MM.1S (cell line): ENCODE data around the gene SPATA9.

Experiments
- EZH2 ChIP-seq: fragments of 300-600 bp; sonication (generic); optimal IDR thresholded peaks from 2 replicates; pipeline ENCODE3; 2017; ENCODE audit warnings: low read depth, mild to moderate bottlenecking, antibody characterized with exemption, low read length, mixed read lengths
- TF ChIP-seq, protein P1 (sequence below): fragments of 300-600 bp; sonication (generic); IDR thresholded peaks from 2 replicates; pipeline ENCODE4 v1.5.1; 2016; ENCODE audit warnings: antibody characterized with exemption, low read length, mixed read lengths

DNA sequence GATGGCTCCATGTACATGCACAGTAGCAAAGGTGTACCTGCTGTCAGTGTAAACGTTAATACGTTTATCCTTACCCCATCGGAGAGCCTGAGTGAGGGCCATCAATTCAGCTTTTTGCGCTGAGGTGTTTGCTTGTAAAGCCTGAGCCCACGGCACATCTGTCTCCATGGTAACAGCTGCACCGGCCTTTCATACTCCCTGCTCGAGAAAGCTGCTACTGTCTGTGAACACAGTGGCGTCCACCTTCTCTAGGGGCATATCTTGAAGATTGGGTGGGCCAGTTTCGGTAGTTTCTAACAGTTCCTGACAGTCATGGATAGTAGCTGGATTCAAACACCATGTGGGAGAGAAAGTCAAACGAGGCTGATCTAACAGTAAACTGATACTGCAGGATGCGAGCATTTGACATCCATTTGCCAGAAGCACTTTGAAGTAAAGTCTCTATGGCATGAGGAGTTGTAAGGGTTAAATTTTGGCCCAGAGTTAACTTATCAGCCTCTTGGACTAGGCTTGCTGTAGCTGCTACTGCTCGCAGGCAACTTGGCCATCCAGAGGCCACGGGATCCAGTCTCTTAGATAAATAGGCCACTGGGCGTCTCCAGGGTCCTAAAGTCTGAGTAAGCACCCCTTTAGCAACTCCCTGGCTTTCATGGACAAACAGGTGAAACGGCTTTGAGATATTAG lies 27.3 kb upstream of the SPATA9 start:
- TF ChIP-seq, protein P1, sequence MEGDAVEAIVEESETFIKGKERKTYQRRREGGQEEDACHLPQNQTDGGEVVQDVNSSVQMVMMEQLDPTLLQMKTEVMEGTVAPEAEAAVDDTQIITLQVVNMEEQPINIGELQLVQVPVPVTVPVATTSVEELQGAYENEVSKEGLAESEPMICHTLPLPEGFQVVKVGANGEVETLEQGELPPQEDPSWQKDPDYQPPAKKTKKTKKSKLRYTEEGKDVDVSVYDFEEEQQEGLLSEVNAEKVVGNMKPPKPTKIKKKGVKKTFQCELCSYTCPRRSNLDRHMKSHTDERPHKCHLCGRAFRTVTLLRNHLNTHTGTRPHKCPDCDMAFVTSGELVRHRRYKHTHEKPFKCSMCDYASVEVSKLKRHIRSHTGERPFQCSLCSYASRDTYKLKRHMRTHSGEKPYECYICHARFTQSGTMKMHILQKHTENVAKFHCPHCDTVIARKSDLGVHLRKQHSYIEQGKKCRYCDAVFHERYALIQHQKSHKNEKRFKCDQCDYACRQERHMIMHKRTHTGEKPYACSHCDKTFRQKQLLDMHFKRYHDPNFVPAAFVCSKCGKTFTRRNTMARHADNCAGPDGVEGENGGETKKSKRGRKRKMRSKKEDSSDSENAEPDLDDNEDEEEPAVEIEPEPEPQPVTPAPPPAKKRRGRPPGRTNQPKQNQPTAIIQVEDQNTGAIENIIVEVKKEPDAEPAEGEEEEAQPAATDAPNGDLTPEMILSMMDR: no peak
- no peak for TF ChIP-seq EZH2
